ENCODE data around the gene MRPL23. TPM values are rescaled to one million over a fixed set of nuclear protein-coding genes. Genes with fewer than 3 reads are reported as not detected.

Gene MRPL23
- total RNA-seq, 4 donors from 2014 or later: 36.7 to 196 (median 101) TPM

DNA sequence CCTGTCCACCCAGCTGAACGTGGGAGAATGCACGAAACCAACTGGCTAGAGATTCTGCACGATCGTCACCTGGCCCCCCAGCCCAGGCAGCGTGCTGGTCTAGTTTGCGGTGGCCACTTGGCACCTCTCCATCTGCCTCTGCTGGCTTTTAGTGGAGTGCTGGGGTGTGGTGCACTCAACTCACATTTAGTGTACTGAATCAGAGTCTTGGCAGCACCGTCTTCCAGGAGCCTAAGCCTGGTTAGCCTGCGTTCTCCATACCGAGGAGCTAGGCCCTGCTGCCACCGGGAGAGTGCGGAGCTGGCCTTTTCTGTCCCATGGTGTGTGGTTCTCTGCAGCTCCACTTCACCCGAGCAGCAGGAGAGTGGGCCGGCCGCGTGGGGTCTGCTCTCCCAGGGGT, 2.8 kb downstream of the MRPL23 start:
- Histone ChIP-seq H3K27ac (no peak overlapping the region), H3K4me3 (no peak overlapping the region), H3K27me3 (no peaks in the 10 kb centered on the region), H3K9me3 (no peaks in the 10 kb centered on the region), H3K4me1 (no peaks in the 10 kb centered on the region), H3K36me3 (no peaks in the 10 kb centered on the region)
- intact Hi-C loops (cut with DNase I; ENCODE audit: low total_unique reads): loop anchor here (10.0 kb wide), 1 partner anchor 55 kb away; the partner anchor contains the start of gene PRR33
- TF ChIP-seq CTCF (IDR thresholded peaks at IDR 0.05) (no peak), POLR2A (IDR thresholded peaks at IDR 0.05) (no peak)
- DNase-seq: no peak

DNA sequence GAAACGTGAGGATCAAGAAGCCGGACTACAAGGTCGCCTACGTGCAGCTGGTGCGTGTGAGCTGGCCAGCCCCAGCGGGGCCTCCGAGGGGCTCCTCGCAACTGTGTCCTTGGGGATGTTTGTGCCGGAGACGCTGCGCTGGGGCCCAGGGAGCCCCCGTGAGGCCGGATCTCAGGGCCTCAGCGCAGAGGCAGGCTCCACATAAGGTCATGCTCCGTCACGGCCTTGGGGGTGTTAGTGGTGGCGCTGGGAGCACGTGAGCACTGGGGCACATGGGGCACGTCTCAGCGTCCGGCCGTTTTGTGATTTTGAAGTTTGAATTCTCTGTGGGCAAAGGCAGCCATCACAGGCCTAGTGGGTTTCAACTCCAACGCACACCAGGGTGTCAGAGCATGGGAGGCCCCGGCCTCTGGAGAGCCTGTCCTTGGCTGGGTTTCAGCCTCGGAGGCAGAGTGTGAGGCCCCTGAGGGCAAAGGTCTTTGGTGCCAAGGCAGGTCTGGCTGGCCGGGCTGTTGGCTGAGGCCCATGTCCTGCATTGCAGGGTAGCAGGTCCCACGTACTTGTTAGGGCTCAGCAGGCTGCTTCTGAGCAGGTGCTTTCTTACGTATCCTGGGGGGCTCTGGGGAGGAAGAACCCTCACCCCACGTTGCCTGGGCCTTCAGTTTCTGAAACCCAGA, 5.8 kb downstream of the MRPL23 start:
- intact Hi-C loops (cut with DNase I; ENCODE audit: low total_unique reads): no loop called here
- H3K9me3 ChIP-seq: no peaks in the 10 kb centered on the region
- H3K36me3 ChIP-seq: no peaks in the 10 kb centered on the region
- no peaks in the 10 kb centered on the region for H3K4me1 ChIP-seq
- no peak for TF ChIP-seq CTCF (IDR thresholded peaks at IDR 0.05)
- no peak for TF ChIP-seq POLR2A (IDR thresholded peaks at IDR 0.05)
- H3K4me3 ChIP-seq: no peak overlapping the region
- H3K27me3 ChIP-seq: no peaks in the 10 kb centered on the region
- peak in 1 of 2 donors; percentile 5 for DNase-seq
- H3K27ac ChIP-seq: no peak overlapping the region

DNA sequence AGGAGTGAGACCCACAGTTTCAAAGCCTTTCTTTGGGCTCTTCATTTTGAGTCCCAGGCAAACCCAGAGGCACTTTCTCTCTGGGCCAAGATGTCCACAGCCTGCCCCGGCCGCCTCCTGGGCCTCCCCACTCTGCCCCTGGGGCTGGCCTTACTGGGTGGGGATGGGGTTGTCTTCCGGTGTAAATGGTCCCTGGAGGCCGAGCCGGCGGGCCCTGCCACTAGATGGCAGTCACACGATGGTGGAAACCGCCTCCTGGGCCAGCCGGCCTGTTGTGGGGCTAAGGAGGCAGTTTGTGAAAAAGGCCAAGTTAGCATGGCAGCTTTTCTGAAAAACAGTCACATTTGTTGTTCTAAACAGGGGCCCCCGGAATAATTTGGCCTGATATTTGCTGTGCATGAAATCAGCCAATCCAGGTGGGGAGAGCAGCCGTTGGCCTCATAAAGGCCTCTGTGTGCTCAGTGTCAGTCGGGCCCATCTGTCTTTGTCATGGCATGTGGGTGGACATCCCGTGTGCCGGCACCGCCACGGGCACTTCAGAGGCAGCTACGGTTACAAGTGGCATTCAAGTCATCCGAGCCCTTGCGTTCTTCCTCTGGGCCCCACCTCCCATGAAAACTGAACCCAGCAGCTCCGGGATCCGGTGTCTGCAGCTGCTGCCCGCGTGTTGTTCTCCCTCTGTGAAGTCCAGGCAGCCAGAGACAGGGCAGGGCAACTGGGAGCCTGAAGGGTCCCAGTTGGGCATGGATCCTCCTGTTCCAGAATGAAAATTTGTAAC, 6.5 kb downstream of the MRPL23 start:
- H3K27me3 ChIP-seq: no peaks in the 10 kb centered on the region

GRCh38 chr11:1958367-1958766, 11.2 kb downstream of the MRPL23 start:
- no peaks in the 10 kb centered on the region for H3K9me3 ChIP-seq
- DNase-seq: no peak
- no peak overlapping the region for H3K27ac ChIP-seq
- no peak for TF ChIP-seq POLR2A (IDR thresholded peaks at IDR 0.05)
- TF ChIP-seq CTCF (IDR thresholded peaks at IDR 0.05): no peak
- no peaks in the 10 kb centered on the region for H3K27me3 ChIP-seq
- H3K4me3 ChIP-seq: no peak overlapping the region
- no peaks in the 10 kb centered on the region for H3K36me3 ChIP-seq
- no peaks in the 10 kb centered on the region for H3K4me1 ChIP-seq
- intact Hi-C loops (cut with DNase I; ENCODE audit: low total_unique reads): no loop called here

More for the DNA sequence above, 6.5 kb downstream of the MRPL23 start:
- TF ChIP-seq POLR2A (IDR thresholded peaks at IDR 0.05) (no peak), CTCF (IDR thresholded peaks at IDR 0.05) (peak in 2 of 4 experiments; percentile 20 to 27)
- Histone ChIP-seq H3K4me1 (no peaks in the 10 kb centered on the region), H3K36me3 (no peaks in the 10 kb centered on the region), H3K4me3 (no peak overlapping the region), H3K9me3 (no peaks in the 10 kb centered on the region), H3K27ac (no peak overlapping the region)
- intact Hi-C loops (cut with DNase I; ENCODE audit: low total_unique reads): no loop called here
- peak in 1 of 2 donors; percentile 16 for DNase-seq

- TF ChIP-seq POLR2A (IDR thresholded peaks at IDR 0.05) (no peak), CTCF (IDR thresholded peaks at IDR 0.05) (no peak)
- Histone ChIP-seq H3K27ac (no peak overlapping the region), H3K36me3 (no peaks in the 10 kb centered on the region), H3K4me1 (no peaks in the 10 kb centered on the region), H3K27me3 (no peaks in the 10 kb centered on the region), H3K9me3 (no peaks in the 10 kb centered on the region), H3K4me3 (no peak overlapping the region)
- intact Hi-C loops (cut with DNase I; ENCODE audit: low total_unique reads): no loop called here
- peak in 1 of 2 donors; percentile 2 for DNase-seq
Observed at GRCh38 chr11:1959786-1960185, 12.7 kb downstream of the MRPL23 start.

Data from uterus (tissue), 4 donors.